Loucy (cell line): ENCODE results near the gene NECTIN4.

Experiments used
- EZH2phosphoT487 ChIP-seq: fragments of 200-600 bp; IDR thresholded peaks from 2 replicates; pipeline ENCODE4 v1.6.1; 2018; ENCODE audit warnings: antibody characterized with exemption, mild to moderate bottlenecking, moderate library complexity, borderline replicate concordance
- TF ChIP-seq, protein P1 (sequence below): fragments of 200-600 bp; sonication (generic); conservative IDR thresholded peaks from 2 replicates; pipeline ENCODE4 v1.5.1; 2014; ENCODE audit warnings: mild to moderate bottlenecking, antibody characterized with exemption, low read length

- TF ChIP-seq, protein P1, sequence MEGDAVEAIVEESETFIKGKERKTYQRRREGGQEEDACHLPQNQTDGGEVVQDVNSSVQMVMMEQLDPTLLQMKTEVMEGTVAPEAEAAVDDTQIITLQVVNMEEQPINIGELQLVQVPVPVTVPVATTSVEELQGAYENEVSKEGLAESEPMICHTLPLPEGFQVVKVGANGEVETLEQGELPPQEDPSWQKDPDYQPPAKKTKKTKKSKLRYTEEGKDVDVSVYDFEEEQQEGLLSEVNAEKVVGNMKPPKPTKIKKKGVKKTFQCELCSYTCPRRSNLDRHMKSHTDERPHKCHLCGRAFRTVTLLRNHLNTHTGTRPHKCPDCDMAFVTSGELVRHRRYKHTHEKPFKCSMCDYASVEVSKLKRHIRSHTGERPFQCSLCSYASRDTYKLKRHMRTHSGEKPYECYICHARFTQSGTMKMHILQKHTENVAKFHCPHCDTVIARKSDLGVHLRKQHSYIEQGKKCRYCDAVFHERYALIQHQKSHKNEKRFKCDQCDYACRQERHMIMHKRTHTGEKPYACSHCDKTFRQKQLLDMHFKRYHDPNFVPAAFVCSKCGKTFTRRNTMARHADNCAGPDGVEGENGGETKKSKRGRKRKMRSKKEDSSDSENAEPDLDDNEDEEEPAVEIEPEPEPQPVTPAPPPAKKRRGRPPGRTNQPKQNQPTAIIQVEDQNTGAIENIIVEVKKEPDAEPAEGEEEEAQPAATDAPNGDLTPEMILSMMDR = no peak
- no peak for TF ChIP-seq EZH2phosphoT487
These were observed 580 bp upstream of the NECTIN4 start for GRCh38 chr1:161089938-161090337.
